Stimulated activated CD8-positive, alpha-beta memory T cell treated with anti-CD3 and anti-CD28 coated beads, Interleukin-12 subunit alpha, Interleukin-12 subunit beta, amount 100 ng/mL, for 1 hour (primary cell): ENCODE data around the gene BTN1A1.
"Not testable (repeated sequence)": the region's sequence is repeated elsewhere in the genome, so short reads cannot be mapped to it uniquely, and the experiment has no call there.

Experiments
- DNase-seq: peaks from one replicate; pipeline ENCODE4 v3.0.0-alpha.2; 2020; ENCODE audit warnings: low read depth

The BTN1A1 gene

DNA sequence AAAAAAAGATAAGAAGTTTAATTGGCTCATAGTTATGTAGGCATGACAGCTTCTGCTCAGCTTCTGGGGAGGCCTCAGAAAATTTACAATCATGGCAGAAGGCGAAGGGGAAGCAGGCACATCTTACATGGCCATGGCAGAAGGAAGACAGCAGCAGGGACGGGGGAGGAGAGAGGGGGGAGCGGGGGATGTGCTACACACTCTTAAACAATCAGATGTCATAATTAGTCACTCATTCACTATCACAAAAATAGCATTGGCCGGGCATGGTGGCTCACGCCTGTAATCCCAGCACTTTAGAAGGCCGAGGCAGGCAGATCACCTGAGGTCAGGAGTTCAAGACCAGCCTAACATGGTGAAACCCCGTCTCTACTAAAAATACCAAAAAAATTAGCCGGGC lies 10.9 kb downstream of the BTN1A1 start:
- not testable (repeated sequence) for DNase-seq

DNA sequence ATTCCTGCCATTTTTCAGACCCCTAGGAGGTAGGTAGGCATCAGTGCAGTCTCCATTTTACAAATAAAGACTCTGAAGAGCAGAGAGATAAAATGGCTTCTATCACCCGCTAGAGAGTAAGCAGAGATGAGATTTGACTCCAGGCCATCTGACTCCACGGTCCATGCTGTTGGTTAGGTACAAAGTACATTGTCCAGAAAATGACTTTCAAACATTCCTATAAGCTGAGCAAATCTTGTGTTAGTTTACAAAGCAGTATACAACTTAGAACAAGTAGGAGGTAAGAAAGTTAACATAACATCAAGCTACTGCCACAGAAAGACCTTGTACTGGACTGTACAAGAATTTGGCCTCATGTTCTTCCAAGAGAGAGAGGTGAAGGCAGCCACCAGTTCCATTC lies 14.9 kb downstream of the BTN1A1 start:
- DNase-seq = no peak

DNA sequence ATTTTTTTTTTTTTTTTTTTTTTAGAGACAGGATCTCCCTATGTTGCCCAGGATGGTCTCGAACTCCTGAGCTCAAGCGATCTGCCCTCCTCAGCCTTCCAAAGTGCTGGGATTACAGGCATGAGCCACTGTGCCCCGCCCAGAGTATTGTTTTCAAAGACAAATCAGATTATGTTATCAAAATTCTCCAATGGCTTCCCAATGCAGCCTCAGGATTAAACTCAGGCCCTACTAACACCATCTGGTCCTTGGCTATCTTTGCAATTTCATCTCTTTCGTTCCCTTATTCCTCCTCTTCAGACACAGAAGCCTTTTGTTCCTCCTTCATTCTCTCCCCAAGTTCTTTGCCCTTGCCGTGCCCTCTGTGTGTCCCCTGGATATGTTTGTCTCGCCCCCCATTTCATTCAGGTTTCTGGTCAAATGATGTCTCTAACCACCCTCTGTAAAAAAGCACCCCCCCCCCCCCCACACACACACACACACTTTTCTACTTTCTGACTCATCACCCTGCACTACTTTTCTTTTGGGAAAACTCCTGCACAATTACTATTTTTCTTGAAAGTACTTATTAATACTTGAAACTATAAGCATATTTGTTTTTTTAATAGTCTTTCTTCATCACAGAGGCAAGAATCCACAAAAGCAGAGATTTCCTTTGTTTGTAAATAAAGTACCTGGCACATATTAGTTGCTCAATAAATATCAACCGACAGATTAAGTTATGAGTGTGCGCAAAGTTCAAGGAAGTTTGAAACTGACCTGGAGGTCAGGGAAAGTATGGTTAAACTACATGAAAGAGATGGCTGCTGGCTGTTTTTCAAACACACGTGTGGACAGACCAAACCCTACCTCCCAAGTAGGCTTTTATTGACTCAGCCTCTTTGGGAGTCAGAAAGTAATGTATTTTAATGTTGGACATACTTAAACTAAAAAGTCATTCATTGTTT lies 16.7 kb downstream of the BTN1A1 start:
- DNase-seq = no peak

DNA sequence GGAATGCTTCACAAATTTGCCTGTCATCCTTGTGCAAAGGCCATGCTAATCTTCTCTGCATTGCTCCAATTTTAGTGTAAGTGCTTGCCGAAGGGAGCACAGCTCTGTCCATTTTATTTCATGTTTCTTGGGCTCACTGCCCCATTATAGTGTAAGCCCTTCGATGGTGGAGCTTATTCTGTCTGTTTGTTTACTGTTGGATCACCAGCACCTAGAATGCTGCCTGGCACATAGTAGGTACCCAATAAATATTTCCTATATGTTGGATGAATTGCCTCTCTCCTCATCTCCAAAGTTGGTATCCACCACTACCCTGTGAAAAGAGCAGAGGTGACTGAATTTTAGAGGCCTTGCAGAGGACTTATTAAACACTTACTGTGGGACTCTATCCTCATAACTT lies 19.3 kb downstream of the BTN1A1 start:
- no peak for DNase-seq

DNA sequence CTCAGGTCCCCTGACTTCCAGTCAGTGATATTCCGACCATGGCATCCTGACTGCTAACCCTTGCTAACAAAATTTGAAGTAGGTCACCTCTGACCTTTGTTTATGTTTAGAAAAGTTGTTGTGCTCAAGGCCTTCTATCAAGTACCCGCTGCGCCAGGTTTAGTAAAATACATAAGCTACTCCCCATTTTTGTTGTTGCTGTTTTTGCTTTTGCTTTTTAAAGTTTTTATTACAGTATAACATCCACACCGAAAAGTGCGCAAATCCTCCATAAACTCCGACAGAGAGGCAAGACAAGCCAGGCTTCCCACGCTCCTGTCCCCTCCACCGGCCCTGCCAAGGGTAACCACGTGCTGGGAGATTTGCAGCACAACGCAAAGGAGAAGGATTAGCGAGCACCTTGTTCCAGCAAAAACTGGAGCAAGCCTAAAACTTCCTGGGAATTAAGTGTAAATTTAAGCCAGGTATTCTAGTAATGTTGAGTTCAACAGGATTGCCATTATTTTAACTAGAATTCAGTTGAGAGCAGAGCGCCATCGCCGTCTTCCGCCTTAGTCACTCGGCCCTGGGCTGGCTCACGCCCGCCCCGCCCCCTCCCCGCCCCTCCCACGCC lies 20.2 kb downstream of the BTN1A1 start:
- DNase-seq = no peak

DNA sequence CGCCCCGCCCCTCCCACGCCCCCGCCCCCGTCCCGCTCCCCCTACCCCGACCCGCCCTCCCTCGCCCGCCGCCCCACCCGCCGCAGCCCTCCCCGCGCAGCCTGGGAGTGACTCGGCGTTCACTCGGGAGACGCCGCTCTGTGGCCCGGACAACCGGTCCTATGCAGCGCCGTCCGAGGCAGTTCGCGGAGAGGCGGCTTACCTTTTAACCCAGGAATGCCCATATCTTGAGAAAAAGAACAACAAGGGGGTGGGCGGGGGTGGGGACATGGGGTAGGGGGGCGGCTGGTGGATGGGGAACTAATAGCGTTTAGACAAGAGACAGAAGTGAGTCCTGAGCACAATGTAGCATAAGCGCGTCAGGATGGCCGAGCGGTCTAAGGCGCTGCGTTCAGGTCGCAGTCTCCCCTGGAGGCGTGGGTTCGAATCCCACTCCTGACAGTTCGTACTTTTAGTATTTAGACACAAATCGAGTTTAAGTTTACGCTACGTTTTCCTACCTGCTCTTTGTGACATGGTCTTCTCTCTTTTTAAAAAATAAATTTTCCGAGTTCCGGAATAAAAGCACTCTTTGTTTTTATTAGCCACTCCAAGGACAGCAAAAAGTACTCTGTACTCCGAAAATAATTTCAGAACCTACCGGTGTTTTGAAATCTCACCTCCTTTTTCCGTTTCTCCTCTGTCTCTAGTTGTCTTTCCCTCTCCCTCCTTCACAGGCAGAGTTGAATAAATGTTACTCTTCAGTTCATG lies 20.9 kb downstream of the BTN1A1 start:
- peak; percentile 74 for DNase-seq

DNA sequence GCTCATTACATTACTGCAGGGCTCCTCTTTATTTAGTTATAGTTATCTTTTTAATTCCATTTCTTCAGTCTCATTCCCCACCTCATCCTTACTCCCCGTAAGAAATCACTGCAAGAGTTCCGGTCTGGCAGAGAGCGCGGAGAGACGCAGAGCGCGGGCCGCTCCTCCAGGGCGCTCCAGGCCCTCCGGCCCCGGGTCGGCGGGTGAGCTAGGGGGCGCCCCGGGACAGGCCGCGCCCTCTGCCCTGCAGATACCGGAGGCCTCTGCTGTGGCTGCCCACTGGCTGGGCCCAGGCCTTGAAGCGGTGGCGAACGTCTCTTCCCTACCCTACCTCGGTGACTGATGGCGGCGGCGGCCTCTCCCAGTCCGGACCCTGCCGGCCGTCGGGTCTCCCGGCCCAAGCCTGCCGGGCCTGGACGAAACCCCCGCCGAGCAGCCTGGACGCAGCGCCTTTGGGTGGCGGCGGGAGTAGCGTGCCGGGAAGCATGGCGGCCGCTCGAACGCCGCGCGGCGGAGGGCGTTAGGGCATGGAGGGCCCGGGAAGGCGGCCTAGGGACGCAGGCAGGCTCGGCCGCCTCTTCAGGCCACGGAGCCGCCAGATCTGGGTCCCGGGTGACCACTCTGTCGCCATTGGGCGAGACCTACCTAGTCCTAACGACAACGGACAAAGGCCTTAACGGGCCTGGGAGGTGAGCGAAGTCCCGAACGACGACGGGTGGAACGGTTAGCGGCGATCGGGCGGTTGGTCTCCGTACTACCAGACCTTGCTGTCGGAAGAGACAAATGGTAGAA lies 21.7 kb downstream of the BTN1A1 start:
- peak; percentile 42 for DNase-seq

DNA sequence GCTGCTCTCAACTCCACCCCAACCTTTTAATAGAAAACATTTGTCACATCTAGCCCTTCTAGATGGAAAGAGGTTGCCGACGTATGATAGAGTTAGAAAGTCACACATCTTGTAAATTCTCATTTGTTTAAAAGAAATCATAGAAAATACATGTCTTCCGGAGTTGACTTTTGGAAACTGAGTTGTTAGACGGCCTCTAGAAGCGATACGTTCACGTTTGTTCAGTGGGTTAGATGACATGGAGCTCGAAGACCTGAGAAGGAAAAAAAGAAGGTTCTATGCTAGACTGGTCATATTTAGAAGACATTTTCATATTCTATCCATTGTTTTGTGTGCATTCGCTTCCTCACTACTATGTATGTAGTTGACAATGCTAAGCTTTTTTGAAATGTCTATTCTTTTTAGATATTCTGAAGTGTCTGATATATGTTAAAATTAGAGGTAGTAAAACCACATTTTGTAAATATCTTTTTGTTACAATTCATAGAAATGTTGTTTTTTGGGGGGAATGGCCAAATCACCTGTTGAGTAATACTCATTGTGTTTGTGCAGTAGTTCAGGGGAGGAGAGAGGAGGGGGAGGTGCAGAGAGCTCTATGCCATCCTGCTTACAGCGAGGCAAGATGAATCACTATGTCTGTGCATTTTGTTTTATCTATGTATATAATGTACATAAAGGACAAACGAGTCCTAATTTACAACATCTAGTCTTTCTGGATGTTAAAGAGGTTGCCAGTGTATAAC lies 22.6 kb downstream of the BTN1A1 start:
- not testable (repeated sequence) for DNase-seq

DNA sequence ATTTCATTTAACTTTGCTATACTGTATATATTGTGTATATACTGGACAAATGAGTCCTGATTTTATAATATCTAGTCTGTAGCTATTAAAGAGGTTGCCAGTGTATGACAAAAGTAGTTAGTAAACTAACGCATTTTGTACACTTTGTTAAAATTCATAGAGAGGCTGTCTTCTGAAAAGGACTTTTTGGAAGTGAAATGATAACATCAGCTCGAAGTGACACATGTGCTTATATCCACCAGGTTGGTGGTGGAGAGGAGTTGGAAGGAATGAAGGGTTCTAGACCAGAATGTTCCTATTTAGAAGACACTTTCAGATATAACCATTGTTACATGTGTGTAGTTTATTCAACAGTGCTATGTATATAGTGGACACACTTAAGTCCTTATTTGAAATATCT lies 24.2 kb downstream of the BTN1A1 start:
- not testable (repeated sequence) for DNase-seq

DNA sequence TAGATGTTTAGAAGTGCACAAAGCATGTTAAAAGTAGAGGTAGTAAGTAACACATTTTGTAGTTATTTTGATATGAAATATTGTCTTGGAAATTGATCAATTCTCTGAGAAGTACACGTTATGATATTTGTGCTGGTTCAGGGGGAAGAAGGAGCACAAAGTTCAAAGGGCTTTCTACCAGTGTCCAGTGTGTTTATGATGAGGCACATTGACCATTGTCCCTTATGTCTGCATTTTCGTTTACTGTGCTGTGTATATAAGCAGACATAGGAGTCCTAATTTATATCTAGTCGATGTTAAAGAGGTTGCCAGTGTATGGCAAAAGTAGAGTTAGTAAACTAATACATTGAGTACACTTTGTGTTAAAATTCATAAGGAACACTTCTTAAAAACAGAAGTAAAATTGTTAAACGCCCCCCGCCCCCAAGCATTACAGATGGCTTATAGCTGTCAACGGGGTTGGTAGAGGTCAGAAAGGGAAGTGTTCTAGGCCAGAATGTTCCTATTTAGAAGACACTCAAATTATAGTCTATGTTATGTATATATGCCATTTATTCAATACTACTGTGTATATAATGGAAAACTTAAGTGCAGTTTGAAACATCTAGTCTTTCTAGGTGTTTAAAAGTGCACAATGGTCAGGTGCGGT lies 24.7 kb downstream of the BTN1A1 start:
- no peak for DNase-seq

DNA sequence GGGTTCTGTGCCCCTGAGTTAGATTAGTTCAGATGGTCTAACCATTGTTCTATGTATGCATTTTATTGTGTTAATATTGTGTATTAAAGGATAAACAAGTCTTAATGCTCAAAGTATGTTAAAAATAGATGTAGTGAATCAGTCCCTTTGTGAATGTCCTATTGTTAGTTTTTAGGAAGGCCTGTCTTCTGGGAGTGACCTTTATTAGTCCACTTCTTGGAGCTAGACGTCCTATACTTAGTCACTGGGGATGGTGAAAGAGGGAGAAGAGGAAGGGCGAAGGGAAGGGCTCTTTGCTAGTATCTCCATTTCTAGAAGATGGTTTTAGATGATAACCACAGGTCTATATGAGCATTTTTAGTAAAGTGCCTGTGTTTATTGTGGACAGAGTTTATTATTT lies 25.7 kb downstream of the BTN1A1 start:
- DNase-seq = no peak

DNA sequence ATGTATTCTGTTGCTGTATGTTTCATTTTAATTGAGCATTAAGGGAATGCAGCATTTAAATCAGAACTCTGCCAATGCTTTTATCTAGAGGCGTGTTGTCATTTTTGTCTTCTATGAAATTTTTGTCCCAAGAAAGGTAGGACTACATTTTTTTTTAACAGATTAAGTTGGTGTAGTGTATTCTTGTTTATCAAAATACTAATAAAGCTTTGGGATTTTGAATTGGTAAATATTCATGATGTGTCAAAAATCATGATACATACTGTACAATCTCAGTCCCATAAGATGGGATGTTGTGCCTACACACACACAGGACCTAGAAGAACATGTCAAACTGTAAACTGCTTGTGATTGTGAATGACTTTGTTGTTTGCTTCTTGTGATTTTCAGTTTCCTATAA lies 26.8 kb downstream of the BTN1A1 start:
- DNase-seq = no peak

DNA sequence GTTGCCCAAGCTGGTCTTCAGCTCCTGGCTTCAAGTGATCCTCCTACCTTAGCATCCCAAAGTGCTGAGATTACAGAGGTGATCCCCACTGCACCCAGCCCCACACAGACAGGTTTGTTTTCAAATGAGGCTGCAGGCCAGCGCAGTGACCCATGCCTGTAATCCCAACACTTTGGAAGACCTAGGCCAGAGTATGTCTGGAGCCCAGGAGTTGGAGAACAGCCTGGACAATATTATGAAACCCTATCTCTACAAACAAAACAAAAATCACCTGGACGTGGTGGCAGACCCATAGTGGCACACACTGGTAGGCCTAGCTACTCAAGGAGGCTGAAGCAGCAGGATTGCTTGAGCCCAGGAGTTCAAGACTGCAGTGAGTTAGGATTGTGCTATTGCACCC lies 30.1 kb downstream of the BTN1A1 start:
- DNase-seq = no peak

DNA sequence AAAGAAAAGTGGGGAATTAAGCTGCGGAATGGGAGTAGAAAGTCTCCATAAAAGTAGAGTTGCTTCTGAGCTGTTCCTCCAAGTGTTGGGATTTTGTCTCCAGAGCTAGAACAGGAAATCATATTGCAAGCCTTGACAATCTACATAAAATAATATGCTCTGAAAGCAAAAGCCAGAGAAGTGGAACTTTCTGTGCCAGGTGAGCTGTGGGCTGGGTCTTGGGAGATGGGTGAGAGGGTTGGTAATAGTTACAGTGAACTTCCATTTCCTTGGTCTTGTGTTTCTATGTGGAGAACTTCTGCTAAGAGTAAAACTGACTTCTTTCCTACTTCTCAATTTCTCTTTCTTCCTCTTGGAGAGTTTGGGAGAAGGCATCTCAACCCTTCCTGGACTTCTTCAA lies 31.8 kb downstream of the BTN1A1 start:
- DNase-seq = no peak

DNA sequence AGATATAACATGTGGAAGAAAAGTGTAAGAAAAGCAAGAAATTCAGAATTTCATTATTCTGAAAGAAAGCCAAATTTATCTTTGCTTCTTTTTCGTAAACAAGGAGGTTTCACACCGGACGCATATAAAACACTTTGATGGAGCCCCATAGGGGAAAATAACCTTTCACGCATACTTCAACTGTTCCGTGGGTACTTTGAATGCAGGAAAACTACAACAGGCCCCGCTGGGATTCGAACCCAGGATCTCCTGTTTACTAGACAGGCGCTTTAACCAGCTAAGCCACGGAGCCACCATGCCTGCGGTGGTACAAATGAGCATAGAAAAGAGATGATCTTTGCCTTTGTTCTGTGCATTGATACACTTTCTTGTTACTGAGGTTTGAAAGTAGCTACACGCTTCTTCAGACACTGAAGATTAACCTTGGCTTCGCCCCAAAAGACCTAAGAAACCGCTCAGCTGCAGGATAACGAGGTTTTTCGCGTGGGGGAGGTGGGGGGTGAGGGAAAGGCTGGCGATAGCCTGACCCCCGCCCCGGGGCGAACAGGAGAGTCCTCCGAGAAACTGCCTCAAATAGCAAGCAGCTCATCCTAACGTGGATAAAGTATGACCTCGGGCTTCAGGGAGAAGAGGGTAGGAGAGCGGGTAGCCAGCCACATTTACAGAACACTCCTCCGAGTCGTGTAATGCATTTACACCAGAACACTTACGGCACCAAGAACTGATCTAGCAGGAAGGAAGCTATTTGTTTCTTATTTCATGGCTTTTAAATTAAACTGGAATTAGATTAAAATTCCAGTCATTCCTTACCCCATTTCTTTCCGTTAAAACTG lies 32.8 kb downstream of the BTN1A1 start:
- peak; percentile 94 for DNase-seq

DNA sequence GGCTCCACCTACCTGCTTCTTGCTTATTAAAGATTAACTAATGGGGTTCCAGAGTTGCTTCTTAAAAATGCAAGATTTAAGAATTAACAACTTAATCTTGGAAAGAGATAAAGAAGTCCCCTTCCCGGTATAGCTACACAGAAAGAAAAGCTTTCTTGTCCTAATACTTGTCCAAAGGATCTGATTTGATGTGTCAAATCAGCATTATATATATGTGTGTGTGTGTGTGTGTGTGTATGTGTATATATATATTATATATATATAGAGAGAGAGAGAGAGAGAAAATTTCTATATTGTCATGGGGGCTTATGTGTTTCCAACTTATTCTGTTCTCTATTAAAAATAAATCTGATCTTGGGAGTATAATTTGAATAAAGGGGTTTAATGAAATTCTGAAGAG lies 33.4 kb downstream of the BTN1A1 start:
- DNase-seq = no peak

DNA sequence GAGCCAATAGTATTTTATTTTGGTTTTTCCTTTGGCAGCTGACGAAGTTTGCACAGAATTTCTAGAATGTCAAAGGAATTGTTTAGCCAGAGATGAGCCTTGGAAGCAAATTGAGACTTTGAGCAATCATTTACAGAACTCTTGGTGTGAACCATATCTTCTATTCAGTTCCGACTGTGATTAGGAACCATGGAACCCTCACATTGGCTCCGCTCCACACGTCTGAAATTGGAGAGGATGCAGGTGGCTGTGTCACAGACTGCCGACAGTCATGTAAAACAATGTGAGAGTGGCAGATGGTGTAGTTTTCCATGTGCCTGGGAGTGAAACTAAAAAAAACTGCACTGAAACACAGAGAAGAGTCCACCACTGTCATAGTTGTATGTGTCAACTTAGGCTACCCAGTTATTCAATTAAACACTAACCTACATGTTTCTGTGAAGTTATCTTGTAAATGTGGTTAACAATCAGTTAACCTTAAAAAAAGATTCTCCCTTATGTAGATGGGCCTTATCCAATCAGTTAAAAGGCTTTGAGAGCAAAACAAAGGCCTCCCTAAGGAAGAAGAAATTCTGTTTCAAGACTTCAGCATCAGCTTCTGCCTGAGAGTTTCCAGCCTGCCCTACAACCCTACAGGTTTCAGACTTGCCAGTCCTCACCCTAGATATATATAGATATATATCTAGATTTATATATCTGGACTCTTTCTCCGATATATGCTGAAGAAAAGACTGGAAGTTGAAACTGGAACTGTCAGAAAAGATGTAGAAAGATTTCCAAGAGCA lies 34.8 kb downstream of the BTN1A1 start:
- no peak for DNase-seq

DNA sequence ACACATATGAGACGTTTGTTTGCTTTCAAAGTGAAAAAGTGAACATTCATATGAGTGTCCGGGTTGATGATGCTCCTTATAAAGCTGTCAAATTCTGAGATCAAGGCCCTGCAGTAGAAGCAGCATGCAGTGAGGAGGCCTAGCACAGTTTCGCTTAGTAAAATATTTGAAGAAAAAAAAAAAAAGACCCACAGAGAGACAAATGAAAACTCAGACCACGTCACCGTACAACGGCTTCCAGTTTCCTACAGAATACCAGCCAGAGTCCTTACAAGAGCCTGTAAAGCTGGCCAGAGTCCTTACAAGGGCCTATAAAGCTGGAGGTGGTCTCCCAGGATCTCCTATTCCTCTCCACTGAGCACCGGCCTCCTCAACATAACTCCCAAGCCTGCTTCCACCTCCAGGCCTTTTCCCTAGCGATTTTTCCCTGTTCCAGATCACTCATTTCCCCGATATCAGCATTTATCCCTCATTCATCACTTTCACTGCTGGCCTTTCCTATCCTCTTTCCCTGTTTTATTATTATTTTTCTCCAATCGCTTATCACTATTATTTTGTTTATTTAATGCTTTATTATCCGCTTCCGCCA lies 36.6 kb downstream of the BTN1A1 start:
- DNase-seq = no peak
